ENCODE measurements around the gene NKG7.

DNA sequence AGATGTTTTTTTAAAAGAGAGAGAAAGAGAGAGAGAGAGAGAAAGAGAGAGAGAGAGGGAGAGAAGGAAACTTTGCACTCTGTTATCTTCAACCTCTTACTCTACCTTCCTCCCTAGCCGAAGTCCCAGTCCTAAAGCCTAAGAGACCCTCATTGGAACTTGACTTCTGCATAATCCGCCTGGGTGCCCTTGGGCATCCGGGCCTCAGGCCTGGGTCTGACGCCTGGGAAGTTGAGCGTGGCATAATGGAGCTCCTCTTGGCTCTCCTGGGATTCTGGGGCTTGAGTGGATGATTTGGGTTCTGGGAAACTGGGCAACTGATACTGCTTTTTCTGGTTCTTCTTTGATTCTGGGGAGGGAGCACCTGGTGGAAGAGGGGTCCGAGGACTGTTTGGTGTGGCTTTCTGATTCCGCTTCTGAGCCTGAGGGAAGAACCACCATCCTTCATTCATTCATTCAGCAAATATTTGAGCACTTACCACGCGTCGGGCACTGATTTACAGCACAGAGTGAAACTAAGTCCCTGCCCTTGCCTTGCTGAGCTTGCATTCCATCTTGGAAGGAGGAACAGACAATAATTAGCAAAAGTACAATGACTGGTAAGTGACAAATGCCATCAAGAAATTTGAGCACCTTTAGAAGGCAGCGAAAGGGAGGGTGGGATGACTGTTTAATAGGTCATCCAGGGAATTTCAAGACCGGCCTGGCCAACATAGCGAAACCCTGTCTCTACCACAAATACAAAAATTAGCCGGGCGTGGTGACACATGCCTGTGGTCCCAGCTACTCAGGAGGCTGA, 38.7 kb upstream of the NKG7 start:
- TF ChIP-seq, protein P1, sequence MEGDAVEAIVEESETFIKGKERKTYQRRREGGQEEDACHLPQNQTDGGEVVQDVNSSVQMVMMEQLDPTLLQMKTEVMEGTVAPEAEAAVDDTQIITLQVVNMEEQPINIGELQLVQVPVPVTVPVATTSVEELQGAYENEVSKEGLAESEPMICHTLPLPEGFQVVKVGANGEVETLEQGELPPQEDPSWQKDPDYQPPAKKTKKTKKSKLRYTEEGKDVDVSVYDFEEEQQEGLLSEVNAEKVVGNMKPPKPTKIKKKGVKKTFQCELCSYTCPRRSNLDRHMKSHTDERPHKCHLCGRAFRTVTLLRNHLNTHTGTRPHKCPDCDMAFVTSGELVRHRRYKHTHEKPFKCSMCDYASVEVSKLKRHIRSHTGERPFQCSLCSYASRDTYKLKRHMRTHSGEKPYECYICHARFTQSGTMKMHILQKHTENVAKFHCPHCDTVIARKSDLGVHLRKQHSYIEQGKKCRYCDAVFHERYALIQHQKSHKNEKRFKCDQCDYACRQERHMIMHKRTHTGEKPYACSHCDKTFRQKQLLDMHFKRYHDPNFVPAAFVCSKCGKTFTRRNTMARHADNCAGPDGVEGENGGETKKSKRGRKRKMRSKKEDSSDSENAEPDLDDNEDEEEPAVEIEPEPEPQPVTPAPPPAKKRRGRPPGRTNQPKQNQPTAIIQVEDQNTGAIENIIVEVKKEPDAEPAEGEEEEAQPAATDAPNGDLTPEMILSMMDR (IDR thresholded peaks at IDR 0.05; ENCODE audit: insufficient read depth, low read length, poor library complexity, severe bottlenecking), result no peak
- TF ChIP-seq EZH2phosphoT487 (conservative IDR thresholded peaks at IDR 0.05; ENCODE audit: low read length), result no peak

All from SU-DHL-6 (cell line).